ENCODE data around the gene ZNF652. TPM values are rescaled to one million over a fixed set of nuclear protein-coding genes. Genes with fewer than 3 reads are reported as not detected.

Gene ZNF652
- total RNA-seq, 1 donor from 2014 or later = 41.8 TPM

DNA sequence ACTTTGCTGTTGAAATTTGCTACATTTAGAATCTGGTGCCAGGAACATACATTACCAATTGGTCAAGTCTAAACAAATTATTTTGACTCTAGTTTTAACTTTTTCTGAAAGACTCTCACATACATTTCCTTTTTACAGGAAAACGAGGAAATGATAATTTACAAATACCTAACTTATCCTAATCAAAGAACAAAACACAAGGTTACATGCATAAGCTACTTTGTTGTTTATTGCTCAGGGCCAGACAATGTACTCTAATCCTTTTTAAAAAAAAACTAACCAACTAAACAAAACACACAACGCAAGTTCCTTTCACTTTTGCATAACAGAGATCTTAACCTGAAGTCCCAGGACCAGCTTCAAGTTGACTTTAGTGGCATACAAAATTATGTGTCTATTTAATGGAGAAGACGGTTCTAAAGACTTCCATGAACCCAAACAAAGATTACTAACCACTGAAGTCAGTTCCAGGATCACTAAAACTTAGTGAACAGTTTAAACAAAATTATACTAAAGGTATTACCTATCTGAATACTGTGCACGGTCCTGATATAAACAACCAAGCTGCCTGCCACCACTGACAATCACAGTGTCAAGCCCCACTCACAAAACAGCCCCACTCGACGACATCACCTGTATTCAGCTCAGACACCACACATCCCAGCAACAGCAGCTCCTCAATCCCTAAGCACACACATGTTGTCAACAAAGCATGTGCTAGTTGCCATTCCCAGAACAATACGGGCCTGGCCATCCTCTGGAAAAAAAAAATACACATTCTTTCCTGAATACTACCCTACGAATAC, 1.9 kb downstream of the ZNF652 start:
- no peak for DNase-seq (ENCODE audit: low spot score)

DNA sequence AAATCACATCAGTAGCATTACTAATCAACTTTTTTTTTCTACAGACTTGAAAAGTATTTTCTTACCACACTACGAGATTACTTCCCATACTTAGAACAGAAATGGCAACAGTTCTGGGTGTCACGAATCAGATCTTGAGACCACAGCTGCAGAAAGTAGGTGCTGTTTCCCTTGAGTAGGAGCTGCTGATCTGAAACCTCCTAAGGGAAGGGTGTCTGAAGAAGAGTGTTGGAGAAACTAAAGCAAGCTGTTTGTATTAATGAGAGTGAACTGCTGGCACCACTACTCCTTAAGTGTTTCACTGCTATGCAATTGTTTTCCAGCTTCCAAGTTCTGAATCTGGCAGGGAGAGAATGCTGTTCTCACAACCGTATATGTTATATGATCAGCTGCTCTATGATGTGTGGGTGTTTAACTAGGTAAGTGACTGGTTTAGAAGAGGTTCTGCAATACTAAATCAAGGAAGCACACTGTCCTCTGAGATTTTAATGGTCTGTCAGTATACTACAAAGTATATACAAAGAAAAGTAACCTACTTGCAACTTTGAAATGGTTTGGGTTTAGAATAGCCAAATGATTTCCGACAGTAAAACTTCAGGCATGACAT, 3.3 kb downstream of the ZNF652 start:
- no peak for DNase-seq (ENCODE audit: low spot score)

DNA sequence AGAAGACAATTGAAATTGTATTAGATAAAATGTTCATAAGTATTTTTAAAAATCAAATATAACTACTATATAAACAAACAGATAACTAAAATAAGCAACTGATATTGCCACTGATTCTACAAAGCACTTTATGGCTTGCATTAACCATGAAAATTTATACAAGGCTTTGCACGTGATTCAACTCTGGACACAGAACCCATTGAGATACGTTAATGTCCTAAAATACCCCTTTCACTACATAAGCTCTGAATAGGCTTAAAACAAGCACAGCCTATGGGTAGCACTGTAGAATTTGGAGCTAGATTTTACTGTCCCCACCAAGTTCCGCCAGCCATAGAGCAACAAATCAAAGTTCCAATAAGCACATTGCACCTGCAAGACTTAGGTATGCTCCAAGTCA, 4.5 kb downstream of the ZNF652 start:
- DNase-seq (ENCODE audit: low spot score) = no peak

DNA sequence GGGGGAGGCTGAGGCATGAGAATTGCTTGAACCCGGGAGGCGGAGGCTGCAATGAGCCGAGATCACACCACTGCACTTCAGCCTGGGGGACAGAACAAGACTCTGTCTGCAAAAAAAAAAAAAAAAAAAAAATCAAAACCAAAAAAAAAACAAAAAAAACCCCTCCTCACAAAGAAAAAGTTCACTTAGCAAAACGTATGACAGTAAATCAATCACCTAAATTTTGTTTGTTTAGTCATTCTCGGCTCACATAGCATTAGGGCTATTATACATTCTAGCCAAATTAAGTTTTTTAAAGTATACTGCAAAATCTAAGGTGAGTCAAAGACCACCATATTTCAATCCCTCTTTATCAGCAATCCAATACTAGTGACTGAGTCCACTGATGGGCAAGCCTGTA, 5.7 kb downstream of the ZNF652 start:
- no peak for DNase-seq (ENCODE audit: low spot score)

DNA sequence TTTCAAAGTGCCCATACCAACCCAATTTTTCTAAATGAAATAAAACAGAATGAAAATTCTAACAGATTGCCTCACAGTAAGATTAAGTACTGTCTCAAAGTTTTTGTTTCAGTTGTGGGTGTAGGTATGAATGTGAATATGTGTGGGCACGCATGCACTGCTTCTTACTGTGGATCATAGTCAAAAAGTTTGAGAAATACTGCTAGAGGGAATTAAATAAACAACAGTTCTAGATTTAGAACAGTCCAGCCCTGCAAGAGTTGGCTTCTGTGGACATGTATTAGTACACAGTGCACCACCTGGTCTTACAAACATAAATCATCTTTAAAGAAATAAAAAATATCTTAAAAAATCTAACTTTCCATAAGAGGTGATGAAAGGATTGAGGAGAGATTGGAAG, 8.4 kb downstream of the ZNF652 start:
- no peak for DNase-seq (ENCODE audit: low spot score)

DNA sequence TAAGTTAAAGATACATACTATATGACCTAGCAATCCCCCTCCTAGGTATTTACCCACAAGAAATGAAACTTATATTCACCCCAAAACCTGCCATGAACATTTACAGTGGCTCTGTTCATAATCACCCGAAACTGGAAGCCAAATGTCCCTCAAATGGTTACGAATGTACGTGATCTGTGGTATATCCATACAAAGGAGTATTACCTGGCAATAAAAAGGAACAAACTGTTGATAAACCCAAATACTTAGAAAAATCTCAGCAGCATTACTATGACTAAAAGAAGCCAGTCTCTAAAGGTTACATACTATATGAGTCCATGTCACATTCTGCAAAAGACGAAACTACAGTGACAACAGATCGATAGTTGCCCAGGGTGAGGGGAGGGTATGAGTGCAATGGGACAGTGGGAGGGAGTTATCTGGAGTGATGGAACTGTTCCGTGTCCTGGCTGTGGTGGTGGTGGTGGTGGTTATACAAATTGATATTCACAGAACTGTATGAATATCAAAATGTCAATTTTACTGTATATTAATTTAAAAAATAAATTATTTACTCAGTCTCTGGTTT, 9.4 kb downstream of the ZNF652 start:
- DNase-seq (ENCODE audit: low spot score) = no peak

DNA sequence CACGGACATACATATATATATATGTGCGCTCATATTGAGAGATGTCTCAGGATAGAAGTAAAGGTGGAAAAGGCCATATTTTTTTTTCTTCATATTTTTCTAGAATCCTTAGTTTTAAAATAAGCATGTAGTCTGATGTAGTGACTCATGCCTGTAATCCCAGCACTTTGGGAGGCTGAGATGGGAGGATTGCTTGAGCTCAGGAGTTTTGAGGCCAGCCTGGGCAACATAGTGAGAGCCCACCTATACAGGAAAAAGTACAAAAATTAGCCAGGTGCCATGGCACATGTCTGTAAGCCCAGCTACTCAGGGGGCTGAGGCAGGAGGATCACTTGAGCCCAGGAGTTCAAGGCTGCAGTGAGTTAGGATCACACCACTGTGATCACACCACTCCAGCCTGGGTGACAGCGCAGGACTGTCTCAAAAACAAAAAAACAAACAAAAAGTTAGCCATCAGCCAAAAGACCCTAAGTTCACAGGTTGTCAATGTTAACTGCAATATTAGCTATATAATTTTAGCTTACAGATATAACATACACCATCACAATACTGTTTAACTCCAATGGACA, 10.4 kb downstream of the ZNF652 start:
- no peak for DNase-seq (ENCODE audit: low spot score)

DNA sequence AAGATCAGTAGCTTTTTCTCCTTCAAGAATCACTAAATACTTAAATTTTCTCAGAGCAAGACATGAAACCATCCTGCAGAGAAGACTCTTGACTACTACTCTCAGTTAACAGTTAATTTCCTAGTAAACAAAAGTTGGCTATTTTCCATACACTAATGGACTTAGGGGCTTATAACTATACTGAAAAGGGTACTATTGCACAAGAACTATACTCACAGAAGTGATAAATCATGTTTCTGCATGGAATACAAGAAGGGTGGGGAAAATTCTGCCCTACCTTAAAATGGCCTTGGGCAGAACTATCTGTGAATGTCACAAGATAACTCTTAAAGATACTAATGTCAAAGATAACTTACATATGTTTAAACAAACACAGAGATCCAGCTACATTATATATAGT, 12.5 kb downstream of the ZNF652 start:
- no peak for DNase-seq (ENCODE audit: low spot score)

DNA sequence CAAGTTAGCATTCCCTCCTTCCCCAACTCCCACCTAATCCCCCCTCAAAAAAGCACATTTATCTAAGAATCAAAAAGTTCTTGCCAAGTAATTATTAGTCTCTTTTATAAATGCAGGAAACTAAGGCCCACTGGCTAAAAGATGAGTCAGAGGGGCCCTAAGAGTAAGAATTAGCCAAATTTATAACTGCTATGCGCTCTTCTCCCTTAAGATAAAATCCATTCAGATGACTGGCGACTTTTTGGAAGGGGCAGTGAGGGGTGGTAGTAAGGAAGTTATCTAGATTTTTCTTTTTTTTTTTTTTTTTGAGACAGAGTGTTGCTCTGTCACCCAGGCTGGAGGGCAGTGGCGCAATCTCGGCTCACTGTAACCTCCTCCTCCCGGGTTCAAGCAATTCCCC, 17.1 kb downstream of the ZNF652 start:
- no peak for DNase-seq (ENCODE audit: low spot score)

DNA sequence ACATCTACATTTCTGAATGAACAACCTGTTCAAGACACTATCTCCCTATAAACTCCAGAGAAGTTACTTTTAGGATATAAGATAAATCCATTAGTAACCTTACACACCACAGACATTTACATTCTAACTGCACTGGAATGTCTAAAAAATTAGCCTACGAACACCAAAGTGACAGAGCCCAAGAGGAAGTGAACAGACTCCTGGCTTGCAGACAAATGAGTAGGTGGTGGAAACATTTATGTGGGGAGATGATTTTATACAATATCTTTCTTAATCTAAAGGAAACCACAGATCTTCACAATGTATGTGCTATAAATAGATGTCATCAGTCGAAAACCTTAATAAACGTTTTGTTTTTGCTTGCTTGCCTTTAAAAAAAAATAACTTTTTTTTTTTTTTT, 18.8 kb downstream of the ZNF652 start:
- DNase-seq (ENCODE audit: low spot score) = no peak

DNA sequence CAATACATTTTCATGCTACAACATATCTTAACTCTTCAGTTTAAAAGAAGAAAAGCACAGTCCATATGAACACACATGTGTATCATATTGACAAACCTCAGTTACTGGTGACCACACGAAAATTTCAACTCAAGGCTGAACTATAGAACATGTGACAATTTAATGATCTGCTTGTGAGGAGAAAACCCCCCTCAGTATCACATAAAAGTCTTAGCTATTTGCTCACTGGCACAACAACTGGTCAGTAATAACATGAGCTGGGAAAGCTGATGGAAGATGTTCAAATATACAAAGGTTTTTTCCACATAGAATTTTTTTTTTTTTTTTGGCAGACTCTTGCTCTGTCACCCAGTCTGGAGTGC, 19.5 kb downstream of the ZNF652 start:
- DNase-seq (ENCODE audit: low spot score) = no peak

DNA sequence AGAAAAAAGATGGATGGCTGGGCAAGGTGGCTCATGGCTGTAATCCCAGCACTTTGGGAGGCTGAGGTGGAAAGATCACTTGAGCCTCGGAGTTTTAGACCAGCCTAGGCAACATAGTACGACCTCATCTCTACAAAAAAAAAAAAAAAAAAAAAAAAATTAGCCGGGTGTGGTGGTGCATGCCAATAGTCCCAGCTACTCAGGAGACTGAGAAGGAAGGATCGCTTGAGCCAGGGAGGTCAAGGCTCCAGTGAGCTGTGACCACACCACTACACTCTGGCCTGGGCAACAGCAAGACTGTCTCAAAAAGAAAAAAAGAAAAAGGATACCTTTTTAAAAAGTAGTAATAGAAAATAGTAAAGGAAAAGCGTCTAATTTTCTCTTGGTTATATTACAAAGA, 20.7 kb downstream of the ZNF652 start:
- DNase-seq (ENCODE audit: low spot score) = no peak

DNA sequence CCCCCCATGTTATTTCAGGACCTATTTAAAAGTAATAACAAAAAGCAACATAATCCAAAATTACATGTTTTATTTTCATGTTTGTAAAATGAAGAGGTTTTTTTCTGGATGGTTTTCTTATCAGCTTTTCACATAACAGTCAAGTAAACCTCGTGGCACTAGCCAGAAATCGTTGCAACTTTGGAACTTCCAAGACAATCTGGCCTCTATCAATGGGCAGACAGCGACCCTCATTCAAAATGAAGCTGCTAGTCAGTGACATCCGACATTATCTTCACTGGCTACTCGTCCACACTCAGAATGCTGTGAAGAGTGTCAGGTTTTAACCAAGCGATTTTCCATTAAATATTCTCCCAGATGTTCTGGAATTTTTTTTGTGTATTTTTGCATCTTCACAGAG, 22.7 kb downstream of the ZNF652 start:
- DNase-seq (ENCODE audit: low spot score) = no peak

DNA sequence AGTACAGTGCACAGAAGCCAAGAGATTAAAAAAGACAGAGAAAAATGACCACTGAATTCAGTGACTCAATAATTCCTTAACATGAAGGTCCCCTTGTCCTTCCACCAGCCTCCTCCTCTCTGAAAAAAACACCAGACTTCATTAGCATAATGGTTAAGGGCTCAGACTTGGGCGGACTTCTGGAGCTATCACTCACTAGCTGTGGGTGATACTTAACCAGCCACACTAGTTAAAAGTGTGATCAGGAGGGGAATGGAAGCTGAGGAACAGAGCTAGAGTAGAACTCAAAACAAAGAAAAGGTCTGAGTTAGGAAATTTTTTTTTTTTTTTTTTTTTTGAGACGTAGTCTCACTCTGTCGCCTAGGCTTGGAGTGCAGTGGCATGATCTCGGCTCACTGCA, 23.2 kb downstream of the ZNF652 start:
- DNase-seq (ENCODE audit: low spot score) = no peak

DNA sequence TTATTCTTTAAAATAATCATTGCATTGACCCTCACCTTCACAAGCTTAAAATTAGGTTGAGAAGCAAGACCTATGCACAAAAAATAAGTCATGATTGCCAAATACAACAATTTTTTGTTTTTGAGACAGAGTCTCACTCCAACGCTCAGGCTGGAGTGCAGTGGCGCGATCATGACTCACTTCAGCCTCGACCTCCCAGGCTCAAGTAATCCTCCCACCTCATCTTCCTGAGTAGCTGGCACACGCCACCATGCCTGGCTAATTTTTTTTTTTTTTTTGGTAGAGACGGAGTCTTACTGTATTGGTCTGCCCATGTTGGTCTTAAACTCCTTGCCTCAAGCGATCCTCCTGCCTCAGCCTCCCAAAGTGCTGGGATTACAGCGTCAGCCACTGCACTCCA, 24.2 kb downstream of the ZNF652 start:
- DNase-seq (ENCODE audit: low spot score) = no peak

DNA sequence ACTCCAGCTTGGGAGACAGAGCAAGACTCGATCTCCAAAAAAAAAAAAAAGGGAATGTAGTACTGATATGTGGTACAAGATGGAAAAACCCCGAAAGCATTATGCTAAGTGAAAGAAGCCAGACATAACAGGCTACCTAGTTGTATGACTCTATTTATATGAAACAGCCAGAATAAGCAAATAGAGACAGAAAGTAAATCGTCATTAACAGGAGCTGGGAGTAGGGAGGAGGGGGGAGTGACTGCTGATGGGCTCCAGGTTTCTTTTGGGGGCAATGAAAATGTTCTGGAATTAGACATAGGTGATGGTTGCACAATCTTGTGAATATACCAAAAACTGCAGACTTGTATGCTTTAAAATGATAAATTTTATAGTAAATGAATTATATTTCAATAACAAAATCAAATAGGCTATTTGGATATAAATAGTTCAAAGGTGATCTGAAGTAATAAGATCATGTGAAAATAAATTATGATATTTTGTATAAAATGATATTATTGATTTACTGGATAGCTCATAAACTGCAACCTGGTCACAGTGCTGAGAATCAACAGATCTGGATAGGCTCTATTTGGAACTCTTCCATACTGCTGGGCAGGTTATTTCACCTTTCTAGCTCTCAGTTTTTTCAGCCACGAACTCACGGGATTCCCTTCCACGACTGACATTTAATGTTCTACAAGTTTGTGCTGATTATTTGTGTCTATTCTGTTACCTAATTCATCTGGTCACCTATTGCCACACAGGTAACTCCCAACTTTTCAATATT, 27.1 kb downstream of the ZNF652 start:
- DNase-seq (ENCODE audit: low spot score) = no peak

DNA sequence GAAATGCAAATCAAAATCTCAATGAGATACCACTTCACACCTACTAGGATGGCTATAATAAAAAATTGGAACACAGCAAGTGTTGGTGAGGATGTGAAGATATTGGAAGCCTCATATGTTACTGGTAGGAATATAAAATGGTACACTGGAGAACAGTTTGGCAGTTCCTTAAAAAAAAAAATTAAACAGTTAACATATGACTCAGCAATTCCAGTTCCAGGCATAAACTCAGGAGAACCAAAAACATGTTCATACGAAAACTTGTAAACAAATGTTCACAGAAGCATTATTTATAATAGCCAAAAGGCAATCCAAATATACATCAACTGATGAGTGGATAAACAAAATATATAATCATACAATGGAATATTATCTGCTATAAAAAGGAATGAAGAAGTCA, 28.2 kb downstream of the ZNF652 start:
- DNase-seq (ENCODE audit: low spot score) = no peak

DNA sequence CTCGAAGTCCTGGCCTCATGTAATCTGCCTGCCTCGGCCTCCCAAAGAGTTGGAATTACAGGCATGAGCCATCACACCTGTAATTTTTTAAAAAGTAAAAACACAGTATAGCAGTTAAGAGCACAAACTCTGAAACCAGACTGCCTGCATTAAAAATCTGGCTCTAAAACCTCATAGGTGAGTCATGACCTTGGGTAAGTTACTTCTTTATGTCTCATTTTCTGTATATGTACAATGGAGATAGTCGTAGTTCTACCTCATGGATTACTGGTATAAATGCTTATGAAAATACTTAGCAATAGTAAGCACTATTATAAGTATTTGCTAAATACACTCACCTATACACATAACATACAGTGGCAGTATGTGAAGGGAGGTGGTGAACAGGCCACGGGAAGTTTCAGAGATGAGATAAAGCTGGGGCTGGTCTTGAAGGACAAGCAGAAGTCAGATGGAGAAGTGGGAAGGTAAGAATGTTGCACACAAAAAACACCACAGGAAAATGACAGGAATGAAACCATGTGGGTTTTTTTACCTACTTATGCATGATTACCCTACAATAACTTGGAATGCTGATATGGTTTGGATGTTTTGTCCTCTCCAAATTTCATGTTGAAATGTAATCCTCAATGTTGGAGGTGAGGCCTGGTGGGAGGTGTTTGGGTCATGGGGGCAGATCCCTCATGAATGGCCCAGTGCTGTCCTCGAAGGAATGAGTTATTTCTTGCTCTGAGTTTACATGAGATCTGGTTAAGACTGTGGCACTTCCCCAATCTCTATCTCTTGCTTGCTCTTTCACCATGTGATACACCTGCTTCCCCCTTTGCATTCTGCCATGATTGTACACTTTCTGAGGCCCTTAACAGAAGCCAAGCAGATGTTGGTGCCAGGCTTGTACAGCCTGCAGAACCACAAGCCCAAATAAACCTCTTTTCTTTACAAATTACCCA, 33.9 kb downstream of the ZNF652 start:
- DNase-seq (ENCODE audit: low spot score) = no peak

DNA sequence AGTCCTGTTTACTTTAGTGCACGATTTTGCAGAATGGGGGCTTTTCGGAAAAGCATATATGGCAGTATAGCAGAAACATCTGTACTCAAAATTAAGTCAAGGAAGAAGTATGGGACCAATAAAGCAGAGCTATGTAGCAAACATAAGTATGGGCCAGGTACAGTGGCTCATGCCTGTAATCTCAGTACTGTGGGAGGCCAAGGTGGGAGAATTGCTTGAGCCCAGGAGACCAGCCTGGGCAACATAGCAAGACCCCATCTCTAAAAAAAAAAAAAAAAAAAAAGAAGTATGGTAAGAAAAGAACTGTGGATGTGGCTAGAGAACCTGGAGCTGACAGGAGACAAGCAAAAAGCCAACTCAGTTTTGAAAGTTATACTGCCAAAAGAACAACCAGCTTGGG, 36.1 kb downstream of the ZNF652 start:
- no peak for DNase-seq (ENCODE audit: low spot score)

DNA sequence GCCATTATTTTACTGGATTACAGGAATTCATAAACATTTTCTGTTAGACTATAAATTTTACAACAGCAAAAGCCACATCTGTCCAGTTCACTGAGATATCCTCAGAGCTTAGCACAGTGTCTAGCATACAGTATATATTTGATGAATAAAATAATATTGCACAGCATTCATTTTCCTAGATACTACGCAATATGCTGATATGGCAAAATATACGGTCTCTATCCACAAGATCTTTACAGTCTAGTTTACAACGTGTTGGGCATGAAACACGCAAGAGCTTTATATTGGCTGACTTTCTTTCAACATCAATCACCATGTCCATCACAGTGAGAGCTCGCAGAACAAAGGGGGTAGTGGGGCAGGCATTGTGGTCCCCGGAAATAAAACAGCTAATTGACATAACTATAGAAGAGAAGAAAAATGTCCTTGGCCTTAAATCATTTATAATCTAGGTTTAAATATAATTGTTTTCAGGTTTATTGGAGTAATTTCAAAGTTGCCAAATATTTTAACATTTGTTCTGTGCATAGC, 43.5 kb downstream of the ZNF652 start:
- no peak for DNase-seq (ENCODE audit: low spot score)
